Right lobe of liver (tissue), 4 donors: ENCODE results near the gene MPZ.

ENCODE experiments used
- CTCF ChIP-seq, 4 donors: fragments of 200-600 bp in 3 of 4; fragments of 450-650 bp in 1 of 4; IDR thresholded peaks; one replicate each; pipeline versions ENCODE4 v1.5.1 to v1.8.0; 2016 to 2022; ENCODE audit warnings: antibody characterized with exemption in 4 of 4, mild to moderate bottlenecking in 2 of 4
- POLR2A ChIP-seq: fragments of 450-650 bp; IDR thresholded peaks from one replicate; pipeline ENCODE4 v1.6.1; 2017; ENCODE audit warnings: antibody characterized with exemption, mild to moderate bottlenecking
- donor health status: DM: no; HTN: no; CAD: no.
- donor health status: DM: no; HTN: no; CAD: no.
- donor health status: DM: no; HTN: yes; CAD: no.

- TF ChIP-seq CTCF (IDR thresholded peaks at IDR 0.05) (no peak), POLR2A (no peak)
Measured at GRCh38 chr1:161351482-161351881, 41.7 kb upstream of the MPZ start.
